Neural cell (in vitro differentiated cells): ENCODE data around the gene ZFP64. TPM values are rescaled to one million over a fixed set of nuclear protein-coding genes. Genes with fewer than 3 reads are reported as not detected.

Experiments used
- H2AFZ ChIP-seq: fragments of 200-600, 300-800 bp; sonication (generic), shearing (Covaris generic); 2 replicates; pipeline ENCODE4 v1.6.0; 2014; ENCODE audit warnings: low read depth, mild to moderate bottlenecking, antibody characterized with exemption, low read length, moderate library complexity
- H3F3A ChIP-seq: fragments of 200-600 bp; shearing (Covaris generic); 2 replicates; pipeline ENCODE4 v1.6.1; 2016; ENCODE audit warnings: mild to moderate bottlenecking, moderate library complexity, mixed read lengths, antibody characterized with exemption, low read length; ENCODE audit not compliant: insufficient read depth, poor library complexity, severe bottlenecking
- H3K27ac ChIP-seq: fragments of 200-600, 300-800 bp; sonication (generic), shearing (Covaris generic); 2 replicates; pipeline ENCODE4 v1.5.1; 2014; ENCODE audit warnings: mild to moderate bottlenecking, low read length, moderate library complexity
- H3K27me3 ChIP-seq: fragments of 300-800, 200-600 bp; sonication (generic), shearing (Covaris generic); 2 replicates; pipeline ENCODE4 v1.6.0; 2014; ENCODE audit warnings: mild to moderate bottlenecking, low read depth, low read length, moderate library complexity; ENCODE audit not compliant: insufficient read depth
- H3K36me3 ChIP-seq: fragments of 300-800, 200-600 bp; sonication (generic), shearing (Covaris generic); 2 replicates; pipeline ENCODE4 v1.5.1; 2014; ENCODE audit warnings: mild to moderate bottlenecking, antibody characterized with exemption, low read length, moderate library complexity; ENCODE audit not compliant: insufficient read depth
- H3K4me2 ChIP-seq: fragments of 300-800, 200-600 bp; sonication (generic), shearing (Covaris generic); 2 replicates; pipeline ENCODE4 v1.6.0; 2014; ENCODE audit warnings: mild to moderate bottlenecking, low read length
- H3K4me3 ChIP-seq: fragments of 300-800, 200-600 bp; sonication (generic), shearing (Covaris generic); 2 replicates; pipeline ENCODE4 v1.5.1; 2014; ENCODE audit warnings: mild to moderate bottlenecking, low read length, moderate library complexity
- H3K79me2 ChIP-seq: fragments of 200-600 bp; shearing (Covaris generic); replicated peaks from 2 replicates; pipeline ENCODE4 v1.6.0; 2014; ENCODE audit warnings: mild to moderate bottlenecking, low read length, moderate library complexity; ENCODE audit not compliant: insufficient read depth
- H3K9ac ChIP-seq: fragments of 300-800, 200-600 bp; sonication (generic), shearing (Covaris generic); 2 replicates; pipeline ENCODE4 v1.6.1; 2016; ENCODE audit warnings: mild to moderate bottlenecking, low read length, mixed read lengths
- H3K9me2 ChIP-seq: fragments of 200-600 bp; shearing (Covaris generic); 2 replicates; pipeline ENCODE4 v1.6.1; 2016; ENCODE audit warnings: mild to moderate bottlenecking, low read length, mixed read lengths; ENCODE audit not compliant: insufficient read depth
- H3K9me3 ChIP-seq: fragments of 200-600, 300-800 bp; sonication (generic), shearing (Covaris generic); 2 replicates; pipeline ENCODE4 v1.6.1; 2016; ENCODE audit warnings: mild to moderate bottlenecking, mixed run types, low read length, moderate library complexity, mixed read lengths
- H4K20me1 ChIP-seq: fragments of 200-600 bp; shearing (Covaris generic); 2 replicates; pipeline ENCODE4 v1.6.1; 2016; ENCODE audit warnings: mild to moderate bottlenecking, mixed run types; ENCODE audit not compliant: insufficient read depth
- EP300 ChIP-seq: fragments of 450-650 bp; conservative IDR thresholded peaks from 2 replicates; pipeline ENCODE4 v1.6.1; 2014; ENCODE audit warnings: antibody characterized with exemption, mild to moderate bottlenecking, moderate library complexity; ENCODE audit not compliant: poor library complexity, severe bottlenecking
- EZH2 ChIP-seq: fragments of 200-600, 300-800 bp; shearing (Covaris generic), sonication (generic); IDR thresholded peaks from 2 replicates; pipeline ENCODE4 v1.6.1; 2014; ENCODE audit warnings: antibody characterized with exemption, low read length, borderline replicate concordance, mild to moderate bottlenecking; ENCODE audit not compliant: insufficient read depth, poor library complexity, severe bottlenecking
- MXI1 ChIP-seq: fragments of 450-650 bp; conservative IDR thresholded peaks from 2 replicates; pipeline ENCODE4 v1.6.1; 2014; ENCODE audit warnings: antibody characterized with exemption, mild to moderate bottlenecking; ENCODE audit not compliant: poor library complexity, severe bottlenecking
- POLR2AphosphoS5 ChIP-seq: IDR thresholded peaks from 2 replicates; pipeline ENCODE4 v1.6.1; 2012
- RAD21 ChIP-seq: fragments of 450-650 bp; conservative IDR thresholded peaks from 2 replicates; pipeline ENCODE4 v1.6.1; 2014; ENCODE audit warnings: antibody characterized with exemption, mild to moderate bottlenecking, moderate library complexity
- SMC3 ChIP-seq: fragments of 450-650 bp; conservative IDR thresholded peaks from 2 replicates; pipeline ENCODE4 v1.6.1; 2014; ENCODE audit warnings: antibody characterized with exemption, mild to moderate bottlenecking, moderate library complexity; ENCODE audit not compliant: poor library complexity
- TAF1 ChIP-seq: IDR thresholded peaks from 2 replicates; pipeline ENCODE4 v1.6.1; 2012; ENCODE audit warnings: low read depth
- polyA plus RNA-seq: library from polyadenylated mRNA; depleted of rRNA; stranded (reverse); fragments of >200 nt; gene quantifications from 2 replicates; pipeline ENCODE4 v1.2.3, GENCODE V29; 2014
- TF ChIP-seq, protein P1 (sequence below): fragments of 450-650 bp; IDR thresholded peaks from 2 replicates; pipeline ENCODE4 v1.5.1; 2014; ENCODE audit warnings: antibody characterized with exemption, mild to moderate bottlenecking, moderate library complexity; ENCODE audit not compliant: poor library complexity, severe bottlenecking
- TF ChIP-seq, protein P2 (sequence below): IDR thresholded peaks from 2 replicates; pipeline ENCODE4 v1.6.1; 2012; ENCODE audit warnings: borderline replicate concordance

The ZFP64 gene
- polyA plus RNA-seq, 1 donor from 2014 or later = 4.7 TPM

DNA sequence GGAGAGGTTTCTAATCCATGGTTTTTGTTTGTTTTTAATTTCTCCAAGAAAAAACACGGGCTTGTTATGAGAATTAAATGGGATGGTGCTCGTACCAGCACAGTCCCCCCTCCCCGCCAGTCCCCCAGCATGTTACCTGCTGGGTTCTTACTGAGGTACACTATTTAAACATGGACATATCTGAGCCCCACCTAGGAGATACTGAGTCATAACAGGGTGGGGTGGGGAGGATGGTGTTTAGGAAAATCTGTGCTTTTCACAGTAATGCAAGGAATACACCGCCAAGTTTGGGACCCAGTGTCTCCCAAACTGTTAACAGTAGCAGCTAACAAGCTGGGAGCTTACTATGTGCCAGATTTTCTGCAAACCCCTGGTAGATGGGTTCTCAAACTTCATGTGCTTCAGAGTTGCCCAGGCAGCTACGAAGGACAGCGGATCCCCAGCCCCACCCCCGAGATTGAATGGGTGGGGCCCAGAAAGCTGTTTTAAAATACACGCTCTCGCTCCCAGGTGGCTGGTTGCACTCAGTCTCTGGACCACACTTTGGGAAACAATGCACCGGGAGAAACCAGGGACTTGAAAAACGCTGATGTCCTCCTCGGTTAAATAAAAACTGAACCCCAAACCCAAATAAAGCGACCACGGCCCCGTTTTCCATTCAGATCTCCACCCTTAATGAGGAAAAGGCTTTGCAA lies 995 bp downstream of the ZFP64 start:
- TF ChIP-seq TAF1 (no peak), POLR2AphosphoS5 (no peak), EZH2 (no peak), SMC3 (no peak), EP300 (no peak), RAD21 (no peak), MXI1 (no peak)
- TF ChIP-seq, protein P1, sequence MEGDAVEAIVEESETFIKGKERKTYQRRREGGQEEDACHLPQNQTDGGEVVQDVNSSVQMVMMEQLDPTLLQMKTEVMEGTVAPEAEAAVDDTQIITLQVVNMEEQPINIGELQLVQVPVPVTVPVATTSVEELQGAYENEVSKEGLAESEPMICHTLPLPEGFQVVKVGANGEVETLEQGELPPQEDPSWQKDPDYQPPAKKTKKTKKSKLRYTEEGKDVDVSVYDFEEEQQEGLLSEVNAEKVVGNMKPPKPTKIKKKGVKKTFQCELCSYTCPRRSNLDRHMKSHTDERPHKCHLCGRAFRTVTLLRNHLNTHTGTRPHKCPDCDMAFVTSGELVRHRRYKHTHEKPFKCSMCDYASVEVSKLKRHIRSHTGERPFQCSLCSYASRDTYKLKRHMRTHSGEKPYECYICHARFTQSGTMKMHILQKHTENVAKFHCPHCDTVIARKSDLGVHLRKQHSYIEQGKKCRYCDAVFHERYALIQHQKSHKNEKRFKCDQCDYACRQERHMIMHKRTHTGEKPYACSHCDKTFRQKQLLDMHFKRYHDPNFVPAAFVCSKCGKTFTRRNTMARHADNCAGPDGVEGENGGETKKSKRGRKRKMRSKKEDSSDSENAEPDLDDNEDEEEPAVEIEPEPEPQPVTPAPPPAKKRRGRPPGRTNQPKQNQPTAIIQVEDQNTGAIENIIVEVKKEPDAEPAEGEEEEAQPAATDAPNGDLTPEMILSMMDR = no peak
- no peaks in the 10 kb centered on the region for H3F3A ChIP-seq
- peak overlapping the region; percentile 85 for H3K4me2 ChIP-seq
- peak overlapping the region; percentile 80 for H3K9ac ChIP-seq
- no peaks in the 10 kb centered on the region for H3K27me3 ChIP-seq
- H3K79me2 ChIP-seq = peaks cover 18% of the 10 kb centered on the region
- H3K27ac ChIP-seq = peak overlapping the region; percentile 68
- H2AFZ ChIP-seq = peak overlapping the region; percentile 77
- peak overlapping the region; percentile 78 for H3K4me3 ChIP-seq
- no peaks in the 10 kb centered on the region for H3K9me3 ChIP-seq
- no peaks in the 10 kb centered on the region for H3K9me2 ChIP-seq
- no peaks in the 10 kb centered on the region for H4K20me1 ChIP-seq
- H3K36me3 ChIP-seq = no peaks in the 10 kb centered on the region

DNA sequence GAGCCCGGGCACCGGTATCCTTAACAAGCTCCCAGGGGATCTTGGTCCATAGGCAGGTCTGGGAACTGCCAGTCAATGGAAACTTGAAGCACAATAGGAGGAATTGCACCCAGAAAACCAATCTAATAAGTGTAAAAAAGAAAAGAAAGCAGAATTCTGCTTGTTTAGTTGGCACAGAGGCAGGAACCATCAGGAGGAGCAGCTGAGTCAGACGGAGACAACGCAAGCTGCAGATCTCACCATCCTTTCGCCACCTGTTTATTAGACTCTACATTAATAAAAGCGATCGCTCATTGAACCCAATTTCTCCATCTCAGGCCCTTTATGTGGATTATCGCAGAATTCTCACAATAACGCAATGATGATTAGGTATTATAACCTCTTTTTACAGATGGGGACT lies 9.8 kb downstream of the ZFP64 start:
- H3K36me3 ChIP-seq = no peaks in the 10 kb centered on the region
- no peak overlapping the region for H3K4me3 ChIP-seq
- H3K9ac ChIP-seq = no peak overlapping the region
- H3K27ac ChIP-seq = no peak overlapping the region
- no peaks in the 10 kb centered on the region for H3K9me3 ChIP-seq
- H4K20me1 ChIP-seq = no peaks in the 10 kb centered on the region
- H3K27me3 ChIP-seq = no peaks in the 10 kb centered on the region
- no peaks in the 10 kb centered on the region for H3F3A ChIP-seq
- no peak for TF ChIP-seq TAF1
- TF ChIP-seq MXI1 = no peak
- no peak for TF ChIP-seq POLR2AphosphoS5
- TF ChIP-seq, protein P2, sequence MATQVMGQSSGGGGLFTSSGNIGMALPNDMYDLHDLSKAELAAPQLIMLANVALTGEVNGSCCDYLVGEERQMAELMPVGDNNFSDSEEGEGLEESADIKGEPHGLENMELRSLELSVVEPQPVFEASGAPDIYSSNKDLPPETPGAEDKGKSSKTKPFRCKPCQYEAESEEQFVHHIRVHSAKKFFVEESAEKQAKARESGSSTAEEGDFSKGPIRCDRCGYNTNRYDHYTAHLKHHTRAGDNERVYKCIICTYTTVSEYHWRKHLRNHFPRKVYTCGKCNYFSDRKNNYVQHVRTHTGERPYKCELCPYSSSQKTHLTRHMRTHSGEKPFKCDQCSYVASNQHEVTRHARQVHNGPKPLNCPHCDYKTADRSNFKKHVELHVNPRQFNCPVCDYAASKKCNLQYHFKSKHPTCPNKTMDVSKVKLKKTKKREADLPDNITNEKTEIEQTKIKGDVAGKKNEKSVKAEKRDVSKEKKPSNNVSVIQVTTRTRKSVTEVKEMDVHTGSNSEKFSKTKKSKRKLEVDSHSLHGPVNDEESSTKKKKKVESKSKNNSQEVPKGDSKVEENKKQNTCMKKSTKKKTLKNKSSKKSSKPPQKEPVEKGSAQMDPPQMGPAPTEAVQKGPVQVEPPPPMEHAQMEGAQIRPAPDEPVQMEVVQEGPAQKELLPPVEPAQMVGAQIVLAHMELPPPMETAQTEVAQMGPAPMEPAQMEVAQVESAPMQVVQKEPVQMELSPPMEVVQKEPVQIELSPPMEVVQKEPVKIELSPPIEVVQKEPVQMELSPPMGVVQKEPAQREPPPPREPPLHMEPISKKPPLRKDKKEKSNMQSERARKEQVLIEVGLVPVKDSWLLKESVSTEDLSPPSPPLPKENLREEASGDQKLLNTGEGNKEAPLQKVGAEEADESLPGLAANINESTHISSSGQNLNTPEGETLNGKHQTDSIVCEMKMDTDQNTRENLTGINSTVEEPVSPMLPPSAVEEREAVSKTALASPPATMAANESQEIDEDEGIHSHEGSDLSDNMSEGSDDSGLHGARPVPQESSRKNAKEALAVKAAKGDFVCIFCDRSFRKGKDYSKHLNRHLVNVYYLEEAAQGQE = no peak
- no peak for TF ChIP-seq RAD21
- TF ChIP-seq SMC3 = no peak
- no peak for TF ChIP-seq EP300
- no peak overlapping the region for H3K4me2 ChIP-seq
- H3K79me2 ChIP-seq = no peaks in the 10 kb centered on the region
- H2AFZ ChIP-seq = no peak overlapping the region
- no peaks in the 10 kb centered on the region for H3K9me2 ChIP-seq
